ENCODE results near the gene LRFN2.

LRFN2 gene

GRCh38 chr6:40484066-40484465 lies 103.1 kb downstream of the LRFN2 start:
- H3K4me3 ChIP-seq (ENCODE audit: low read depth, low read length) = no peak overlapping the region
- TF ChIP-seq CTCF (IDR thresholded peaks at IDR 0.05; ENCODE audit: low read depth, low read length) = no peak

GRCh38 chr6:40482532-40482931 lies 104.6 kb downstream of the LRFN2 start:
- no peak for TF ChIP-seq CTCF (IDR thresholded peaks at IDR 0.05; ENCODE audit: low read depth, low read length)
- H3K4me3 ChIP-seq (ENCODE audit: low read depth, low read length) = no peak overlapping the region

DNA sequence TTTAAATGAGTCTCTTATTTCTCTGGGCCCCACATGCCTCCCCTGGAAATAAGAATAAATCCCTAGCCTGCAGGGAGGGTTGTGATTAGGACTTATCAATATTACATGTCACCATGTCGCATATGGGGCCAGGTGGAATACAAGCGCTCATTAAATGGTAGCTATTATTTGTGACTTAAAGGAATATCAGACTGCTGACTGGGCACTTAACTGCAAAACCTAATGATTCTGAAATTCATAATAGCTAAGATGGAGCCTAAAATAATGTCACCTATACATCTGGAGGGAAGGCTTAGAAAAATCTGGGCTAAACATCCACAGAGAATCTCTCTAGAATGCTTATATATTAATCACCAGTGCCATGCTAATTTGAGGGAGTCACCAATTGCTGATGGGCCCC lies 106.5 kb downstream of the LRFN2 start:
- no peak overlapping the region for H3K4me3 ChIP-seq (ENCODE audit: low read depth, low read length)
- TF ChIP-seq CTCF (IDR thresholded peaks at IDR 0.05; ENCODE audit: low read depth, low read length) = no peak

- no peak overlapping the region for H3K4me3 ChIP-seq (ENCODE audit: low read depth, low read length)
- TF ChIP-seq CTCF (IDR thresholded peaks at IDR 0.05; ENCODE audit: low read depth, low read length) = no peak
Observed at GRCh38 chr6:40479706-40480105, 107.5 kb downstream of the LRFN2 start.

DNA sequence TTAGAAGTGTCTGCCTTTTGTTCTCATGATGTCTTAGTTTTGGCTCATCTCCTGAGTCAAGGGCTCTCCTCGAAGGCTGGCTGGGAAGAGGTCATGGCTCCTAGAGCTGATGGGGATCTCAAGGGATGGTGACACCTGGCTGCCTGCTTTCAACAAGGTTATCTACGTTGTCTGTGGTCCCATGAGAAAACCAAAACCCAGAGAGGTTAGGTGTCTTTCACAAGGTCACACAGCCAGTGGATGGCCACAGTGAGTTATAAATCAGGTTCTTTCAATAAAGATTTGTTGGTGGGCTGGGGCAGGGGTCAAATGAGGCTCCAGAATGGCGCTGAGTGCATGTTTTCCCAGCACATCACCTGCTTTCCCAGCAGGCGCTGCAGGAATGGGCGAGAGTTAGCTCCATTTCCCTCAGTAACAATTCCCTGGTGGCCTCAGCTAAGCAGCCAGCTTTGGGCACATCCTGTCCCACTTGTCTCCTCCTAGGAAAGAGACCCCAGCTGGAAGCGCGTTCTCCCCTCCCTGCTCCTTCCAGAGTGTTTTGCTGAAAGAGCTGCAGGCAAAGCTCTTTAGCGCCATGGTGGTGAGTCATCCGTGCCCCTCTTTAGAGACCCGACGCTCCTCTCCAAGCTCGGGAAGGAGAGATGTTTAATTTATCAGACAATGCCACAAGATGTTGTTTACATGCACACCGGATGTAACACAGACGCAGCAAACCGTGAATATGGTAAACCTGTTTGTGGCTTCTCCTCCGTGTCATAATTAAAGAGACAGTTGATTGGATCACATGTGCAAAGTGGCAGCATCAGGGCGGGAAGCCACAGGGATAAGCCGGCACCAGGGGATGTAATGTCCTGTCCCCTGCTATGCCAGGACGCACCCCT lies 109.7 kb downstream of the LRFN2 start:
- TF ChIP-seq CTCF (IDR thresholded peaks at IDR 0.05; ENCODE audit: low read depth, low read length) = no peak
- H3K4me3 ChIP-seq (ENCODE audit: low read depth, low read length) = no peak overlapping the region

- H3K4me3 ChIP-seq (ENCODE audit: low read depth, low read length) = no peak overlapping the region
- TF ChIP-seq CTCF (IDR thresholded peaks at IDR 0.05; ENCODE audit: low read depth, low read length) = no peak
Observed at GRCh38 chr6:40476673-40477072, 110.5 kb downstream of the LRFN2 start.

DNA sequence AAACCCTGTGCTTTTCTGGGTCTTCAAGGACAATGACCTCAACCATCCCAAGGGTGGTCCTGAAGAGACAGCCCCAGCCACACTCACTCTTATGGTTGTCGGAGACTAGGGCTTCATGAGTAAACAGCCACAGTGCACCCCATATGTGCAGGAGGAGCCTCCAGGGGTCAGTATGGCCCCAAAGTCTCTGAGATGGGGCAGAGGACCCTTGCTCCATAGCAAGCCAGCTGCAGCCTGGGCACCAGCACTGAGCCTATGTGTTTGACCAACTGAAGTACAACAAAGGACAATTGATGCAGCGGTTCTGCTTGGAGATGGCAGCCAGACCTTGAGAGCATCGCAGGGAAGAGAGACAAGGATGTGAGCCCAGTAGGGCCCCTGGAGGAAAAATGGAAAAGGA lies 112.2 kb downstream of the LRFN2 start:
- no peak for TF ChIP-seq CTCF (IDR thresholded peaks at IDR 0.05; ENCODE audit: low read depth, low read length)
- H3K4me3 ChIP-seq (ENCODE audit: low read depth, low read length) = no peak overlapping the region

Data from WI38 (cell line).